ENCODE data around the gene IL17C.
"Not testable (repeated sequence)": the region's sequence is repeated elsewhere in the genome, so short reads cannot be mapped to it uniquely, and the experiment has no call there.

IL17C gene

DNA sequence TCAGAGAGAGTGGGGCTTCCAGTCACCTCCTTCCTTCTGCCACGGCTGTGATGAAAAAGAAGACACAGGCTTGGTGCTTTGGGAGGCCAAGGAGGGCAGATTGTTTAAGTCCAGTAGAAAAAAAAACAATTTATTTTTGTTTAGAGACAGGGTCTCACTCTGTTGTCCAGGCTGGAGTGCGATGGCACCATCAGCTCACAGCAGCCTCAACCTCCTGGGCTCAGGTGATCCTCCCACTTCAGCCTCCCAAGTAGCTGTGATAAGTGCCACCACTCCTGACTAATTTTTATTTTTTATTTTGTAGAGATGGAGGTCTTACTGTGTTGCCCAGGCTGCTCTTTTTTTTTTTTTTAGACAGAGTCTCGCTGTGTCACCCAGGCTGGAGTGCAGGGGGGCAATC, 27.2 kb downstream of the IL17C start:
- H3K9ac ChIP-seq (ENCODE audit: low read depth, low read length), result no peak overlapping the region
- H3K27ac ChIP-seq (ENCODE audit: low read depth, low read length), result no peak overlapping the region
- no peaks in the 10 kb centered on the region for H3K27me3 ChIP-seq (ENCODE audit: control insufficient read depth, insufficient read depth, low read length)
- peaks cover 4% of the 10 kb centered on the region; the same call in 1 of the 2 replicates for H3K4me1 ChIP-seq (ENCODE audit: control insufficient read depth, insufficient read depth, low read length)
- no peaks in the 10 kb centered on the region for H3K9me3 ChIP-seq (ENCODE audit: control insufficient read depth, insufficient read depth, low read length)
- 0 out of 2 replicates have a peak, but pooled peaks cover 6% of the 10 kb centered on the region for H3K36me3 ChIP-seq (ENCODE audit: control insufficient read depth, insufficient read depth, low read length)
- no peak overlapping the region for H3K4me3 ChIP-seq (ENCODE audit: low read depth, low read length)

DNA sequence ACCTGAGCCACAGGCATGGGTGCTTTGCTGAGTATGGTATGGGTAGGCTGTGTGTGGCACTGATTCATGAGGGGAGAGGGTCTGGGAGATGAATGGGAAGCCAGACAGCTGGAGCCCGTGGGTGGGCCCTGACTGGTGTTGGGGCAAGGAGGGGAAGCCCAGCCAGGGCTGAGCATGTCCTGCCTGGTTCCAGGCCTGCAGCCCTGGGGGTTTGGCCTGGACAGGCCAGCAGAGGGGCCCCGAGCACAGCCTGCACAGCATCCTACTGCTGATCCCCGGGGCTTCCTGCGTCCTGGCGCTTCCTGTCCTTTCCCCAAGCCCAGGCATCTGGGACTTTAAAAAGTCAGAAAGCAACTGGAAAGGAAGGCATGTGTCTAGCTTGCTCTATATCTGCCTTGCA, 29.1 kb downstream of the IL17C start:
- H3K36me3 ChIP-seq (ENCODE audit: control insufficient read depth, insufficient read depth, low read length), result 0 out of 2 replicates have a peak, but pooled peaks cover 6% of the 10 kb centered on the region
- H3K9ac ChIP-seq (ENCODE audit: low read depth, low read length), result no peak overlapping the region
- H3K4me1 ChIP-seq (ENCODE audit: control insufficient read depth, insufficient read depth, low read length), result no peaks in the 10 kb centered on the region
- H3K9me3 ChIP-seq (ENCODE audit: control insufficient read depth, insufficient read depth, low read length), result no peaks in the 10 kb centered on the region
- H3K27ac ChIP-seq (ENCODE audit: low read depth, low read length), result peak overlapping the region; percentile 12
- no peak overlapping the region for H3K4me3 ChIP-seq (ENCODE audit: low read depth, low read length)
- H3K27me3 ChIP-seq (ENCODE audit: control insufficient read depth, insufficient read depth, low read length), result no peaks in the 10 kb centered on the region

DNA sequence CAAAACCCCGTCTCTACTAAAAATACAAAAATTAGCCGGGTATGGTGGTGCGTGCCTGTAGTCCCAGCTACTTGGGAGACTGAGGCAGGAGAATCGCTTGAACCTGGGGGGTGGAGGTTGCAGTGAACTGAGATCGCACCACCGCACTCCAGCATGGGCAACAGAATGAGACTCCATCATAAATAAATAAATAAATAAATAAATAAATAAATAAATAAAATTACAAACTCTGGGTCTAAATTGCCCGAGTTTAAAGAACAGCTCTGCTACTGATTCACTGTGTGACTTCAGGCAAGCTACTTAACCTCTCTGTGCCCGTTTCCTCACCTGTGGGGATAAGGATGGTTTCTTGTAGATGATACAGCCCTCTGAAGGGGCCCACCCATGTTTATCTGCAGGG, 31.1 kb downstream of the IL17C start:
- H3K27me3 ChIP-seq (ENCODE audit: control insufficient read depth, insufficient read depth, low read length), result not testable (repeated sequence)

DNA sequence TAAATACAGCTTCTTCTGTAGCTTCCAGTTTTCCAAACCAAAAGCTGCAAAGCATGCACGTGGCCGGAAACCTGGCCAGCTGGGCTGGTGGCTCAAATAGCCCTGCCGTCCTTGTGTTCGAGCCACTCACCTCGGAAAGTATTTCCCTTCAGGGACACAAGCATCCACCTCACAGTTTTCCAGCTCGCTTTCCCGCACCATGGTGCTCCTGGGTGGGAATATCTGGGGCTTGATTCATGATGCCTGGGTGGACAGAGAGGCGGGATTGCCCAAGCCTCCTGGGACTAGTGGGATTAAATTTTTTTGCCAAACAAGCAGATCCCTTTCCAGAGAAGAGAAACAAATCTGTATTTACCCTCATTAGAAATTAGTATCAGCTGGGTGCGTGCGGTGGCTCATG, 31.6 kb downstream of the IL17C start:
- H3K4me1 ChIP-seq (ENCODE audit: control insufficient read depth, insufficient read depth, low read length), result no peaks in the 10 kb centered on the region
- no peak overlapping the region for H3K4me3 ChIP-seq (ENCODE audit: low read depth, low read length)
- no peaks in the 10 kb centered on the region for H3K27me3 ChIP-seq (ENCODE audit: control insufficient read depth, insufficient read depth, low read length)
- no peaks in the 10 kb centered on the region for H3K9me3 ChIP-seq (ENCODE audit: control insufficient read depth, insufficient read depth, low read length)
- 0 out of 2 replicates have a peak, but pooled peaks cover 6% of the 10 kb centered on the region for H3K36me3 ChIP-seq (ENCODE audit: control insufficient read depth, insufficient read depth, low read length)
- no peak overlapping the region for H3K27ac ChIP-seq (ENCODE audit: low read depth, low read length)
- no peak overlapping the region for H3K9ac ChIP-seq (ENCODE audit: low read depth, low read length)

More for the DNA sequence above, 31.1 kb downstream of the IL17C start:
- H3K9me3 ChIP-seq (ENCODE audit: control insufficient read depth, insufficient read depth, low read length); H3K27ac ChIP-seq (ENCODE audit: low read depth, low read length); H3K36me3 ChIP-seq (ENCODE audit: control insufficient read depth, insufficient read depth, low read length); H3K4me1 ChIP-seq (ENCODE audit: control insufficient read depth, insufficient read depth, low read length); H3K9ac ChIP-seq (ENCODE audit: low read depth, low read length); H3K4me3 ChIP-seq (ENCODE audit: low read depth, low read length): not testable (repeated sequence)

DNA sequence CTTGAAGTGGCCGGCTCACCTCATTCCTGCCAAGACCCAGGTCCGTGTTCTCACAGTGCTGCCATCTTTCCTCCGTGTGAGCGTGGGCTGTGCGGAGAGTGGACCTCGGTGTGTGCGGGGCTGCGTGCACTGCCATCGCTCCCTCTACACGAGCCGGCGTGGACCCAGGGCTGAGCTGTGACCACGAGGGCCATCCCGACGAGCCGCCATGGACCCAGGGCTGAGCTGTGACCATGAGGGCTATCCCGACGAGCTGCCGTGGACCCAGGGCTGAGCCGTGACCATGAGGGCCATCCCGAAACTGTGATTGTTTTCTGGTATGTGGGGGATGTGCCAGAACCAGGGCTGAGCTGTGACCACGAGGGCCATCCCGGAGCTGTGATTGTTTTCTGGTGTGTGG, 33.4 kb downstream of the IL17C start:
- no peaks in the 10 kb centered on the region for H3K9me3 ChIP-seq (ENCODE audit: control insufficient read depth, insufficient read depth, low read length)
- H3K27ac ChIP-seq (ENCODE audit: low read depth, low read length), result no peak overlapping the region
- no peak overlapping the region for H3K9ac ChIP-seq (ENCODE audit: low read depth, low read length)
- no peaks in the 10 kb centered on the region for H3K36me3 ChIP-seq (ENCODE audit: control insufficient read depth, insufficient read depth, low read length)
- no peaks in the 10 kb centered on the region for H3K27me3 ChIP-seq (ENCODE audit: control insufficient read depth, insufficient read depth, low read length)
- no peak overlapping the region for H3K4me3 ChIP-seq (ENCODE audit: low read depth, low read length)
- no peaks in the 10 kb centered on the region for H3K4me1 ChIP-seq (ENCODE audit: control insufficient read depth, insufficient read depth, low read length)

DNA sequence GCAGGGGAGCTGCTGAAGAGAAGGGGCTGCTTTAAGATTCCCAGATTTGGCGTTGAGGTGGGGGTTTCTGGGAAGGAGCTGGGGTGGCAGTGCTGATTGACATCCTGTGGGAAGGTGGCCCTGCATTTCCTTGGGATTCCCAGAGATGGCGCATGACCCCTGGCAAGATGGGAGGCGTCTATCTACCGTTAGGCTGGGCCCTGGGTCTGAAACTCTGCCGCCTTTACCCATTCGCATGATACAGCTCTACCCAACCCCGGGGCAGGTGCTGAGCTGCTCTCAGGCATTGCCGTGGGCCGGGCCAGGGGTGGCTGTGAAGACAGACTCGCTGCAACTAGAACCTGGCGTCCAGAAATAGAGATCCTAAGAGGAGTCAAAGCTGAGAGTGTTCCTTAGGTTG, 34.4 kb downstream of the IL17C start:
- Histone ChIP-seq H3K4me1 (ENCODE audit: control insufficient read depth, insufficient read depth, low read length) (no peaks in the 10 kb centered on the region), H3K9me3 (ENCODE audit: control insufficient read depth, insufficient read depth, low read length) (no peaks in the 10 kb centered on the region), H3K36me3 (ENCODE audit: control insufficient read depth, insufficient read depth, low read length) (no peaks in the 10 kb centered on the region)

DNA sequence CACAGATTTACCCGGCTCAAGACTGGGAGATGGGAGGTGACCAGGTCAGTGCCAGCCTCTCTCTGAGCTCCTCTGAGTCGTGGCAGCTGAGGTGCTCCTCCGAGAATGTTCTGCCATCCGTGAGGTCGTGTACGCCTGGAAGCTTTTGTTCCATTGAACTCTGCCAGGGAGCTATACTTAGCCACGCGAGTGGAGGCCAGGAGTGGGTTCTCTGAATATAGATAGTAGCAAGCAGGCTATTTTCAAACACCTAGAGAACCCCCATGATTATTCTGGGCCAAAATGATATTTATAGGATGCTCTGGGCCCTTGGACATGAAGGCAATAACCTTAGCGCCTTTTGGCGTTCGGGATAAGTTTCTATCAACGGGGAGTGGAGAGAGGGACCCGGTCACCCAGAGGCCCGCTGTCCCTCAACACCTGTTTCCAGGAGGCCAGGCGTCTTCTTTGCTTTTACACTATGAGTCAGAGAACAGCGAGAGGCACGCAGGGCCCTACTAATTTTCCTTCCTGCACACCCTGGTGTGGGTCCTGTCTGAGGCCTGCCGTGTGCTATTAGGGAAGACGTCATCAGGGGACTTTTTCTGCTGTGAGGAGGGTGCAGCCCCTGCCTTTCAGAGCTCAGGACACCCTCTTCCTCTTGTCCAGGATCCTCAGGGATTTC, 35.5 kb downstream of the IL17C start:
- no peaks in the 10 kb centered on the region for H3K4me1 ChIP-seq (ENCODE audit: control insufficient read depth, insufficient read depth, low read length)
- no peak overlapping the region for H3K4me3 ChIP-seq (ENCODE audit: low read depth, low read length)
- no peaks in the 10 kb centered on the region for H3K9me3 ChIP-seq (ENCODE audit: control insufficient read depth, insufficient read depth, low read length)
- no peak overlapping the region for H3K27ac ChIP-seq (ENCODE audit: low read depth, low read length)
- H3K27me3 ChIP-seq (ENCODE audit: control insufficient read depth, insufficient read depth, low read length), result no peaks in the 10 kb centered on the region
- no peak overlapping the region for H3K9ac ChIP-seq (ENCODE audit: low read depth, low read length)
- no peaks in the 10 kb centered on the region for H3K36me3 ChIP-seq (ENCODE audit: control insufficient read depth, insufficient read depth, low read length)

More for the DNA sequence above, 34.4 kb downstream of the IL17C start:
- no peaks in the 10 kb centered on the region for H3K27me3 ChIP-seq (ENCODE audit: control insufficient read depth, insufficient read depth, low read length)
- H3K27ac ChIP-seq (ENCODE audit: low read depth, low read length), result no peak overlapping the region
- no peak overlapping the region for H3K4me3 ChIP-seq (ENCODE audit: low read depth, low read length)
- H3K9ac ChIP-seq (ENCODE audit: low read depth, low read length), result no peak overlapping the region

DNA sequence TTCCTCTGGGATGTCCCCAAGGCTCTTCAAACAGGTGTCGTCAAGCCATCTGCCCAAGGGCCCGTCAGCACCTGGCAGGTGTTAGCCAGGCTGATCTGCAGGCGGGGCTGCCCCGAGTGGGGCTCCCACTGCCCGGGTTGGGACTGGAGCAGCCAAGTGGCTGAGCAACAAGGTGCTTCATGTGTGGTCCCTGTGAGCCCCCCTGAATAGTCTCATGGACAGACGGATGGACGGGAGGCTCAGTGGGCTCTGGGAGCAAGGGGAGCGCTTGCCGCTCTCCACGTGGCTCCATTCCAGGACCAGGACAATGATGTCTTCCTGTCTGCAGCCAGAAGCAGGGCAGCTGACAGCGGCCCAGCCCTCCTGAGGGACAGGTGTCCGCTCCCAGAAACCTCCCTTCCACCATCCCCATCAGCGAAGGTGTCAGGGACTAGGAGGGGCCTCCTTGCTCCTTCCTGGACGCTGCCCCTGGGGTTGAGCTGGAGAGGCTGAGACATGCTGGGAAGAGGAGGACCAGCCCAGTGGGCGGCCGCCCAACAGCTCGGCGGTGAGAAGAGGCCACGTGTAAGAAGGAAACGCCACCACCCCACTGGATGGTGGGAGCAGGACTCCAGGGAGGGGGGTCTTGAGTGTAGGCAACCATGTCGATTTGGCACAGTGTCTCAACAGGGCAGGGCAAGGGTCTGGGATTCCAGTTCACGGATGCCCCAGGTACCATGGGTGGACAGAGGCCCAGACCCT, 38.3 kb downstream of the IL17C start:
- Histone ChIP-seq H3K36me3 (ENCODE audit: control insufficient read depth, insufficient read depth, low read length) (no peaks in the 10 kb centered on the region), H3K4me3 (ENCODE audit: low read depth, low read length) (no peak overlapping the region), H3K9ac (ENCODE audit: low read depth, low read length) (no peak overlapping the region), H3K27ac (ENCODE audit: low read depth, low read length) (no peak overlapping the region), H3K27me3 (ENCODE audit: control insufficient read depth, insufficient read depth, low read length) (no peaks in the 10 kb centered on the region), H3K4me1 (ENCODE audit: control insufficient read depth, insufficient read depth, low read length) (no peaks in the 10 kb centered on the region), H3K9me3 (ENCODE audit: control insufficient read depth, insufficient read depth, low read length) (no peaks in the 10 kb centered on the region)

DNA sequence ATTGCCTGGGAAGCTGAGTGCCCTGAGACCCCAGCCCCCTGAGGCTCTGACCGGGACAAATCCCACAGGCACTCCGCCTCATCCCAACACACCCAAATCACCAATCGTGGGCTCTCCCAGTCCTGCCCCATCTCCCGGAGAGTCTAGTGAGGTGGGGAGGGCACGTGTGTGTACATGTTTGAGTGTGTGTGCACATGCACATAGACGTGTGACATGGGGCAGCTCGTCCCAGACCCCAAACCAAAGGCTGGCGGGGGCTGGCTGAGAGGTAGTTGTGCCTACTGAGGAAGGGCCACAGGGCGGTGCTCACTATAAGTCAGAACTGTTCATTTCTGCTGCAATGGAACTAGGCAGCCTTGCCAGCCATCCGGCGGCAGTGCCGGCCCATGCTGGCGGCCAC, 39.3 kb downstream of the IL17C start:
- Histone ChIP-seq H3K27me3 (ENCODE audit: control insufficient read depth, insufficient read depth, low read length) (no peaks in the 10 kb centered on the region), H3K27ac (ENCODE audit: low read depth, low read length) (no peak overlapping the region), H3K9me3 (ENCODE audit: control insufficient read depth, insufficient read depth, low read length) (no peaks in the 10 kb centered on the region), H3K36me3 (ENCODE audit: control insufficient read depth, insufficient read depth, low read length) (no peaks in the 10 kb centered on the region), H3K4me1 (ENCODE audit: control insufficient read depth, insufficient read depth, low read length) (no peaks in the 10 kb centered on the region), H3K9ac (ENCODE audit: low read depth, low read length) (no peak overlapping the region), H3K4me3 (ENCODE audit: low read depth, low read length) (no peak overlapping the region)

DNA sequence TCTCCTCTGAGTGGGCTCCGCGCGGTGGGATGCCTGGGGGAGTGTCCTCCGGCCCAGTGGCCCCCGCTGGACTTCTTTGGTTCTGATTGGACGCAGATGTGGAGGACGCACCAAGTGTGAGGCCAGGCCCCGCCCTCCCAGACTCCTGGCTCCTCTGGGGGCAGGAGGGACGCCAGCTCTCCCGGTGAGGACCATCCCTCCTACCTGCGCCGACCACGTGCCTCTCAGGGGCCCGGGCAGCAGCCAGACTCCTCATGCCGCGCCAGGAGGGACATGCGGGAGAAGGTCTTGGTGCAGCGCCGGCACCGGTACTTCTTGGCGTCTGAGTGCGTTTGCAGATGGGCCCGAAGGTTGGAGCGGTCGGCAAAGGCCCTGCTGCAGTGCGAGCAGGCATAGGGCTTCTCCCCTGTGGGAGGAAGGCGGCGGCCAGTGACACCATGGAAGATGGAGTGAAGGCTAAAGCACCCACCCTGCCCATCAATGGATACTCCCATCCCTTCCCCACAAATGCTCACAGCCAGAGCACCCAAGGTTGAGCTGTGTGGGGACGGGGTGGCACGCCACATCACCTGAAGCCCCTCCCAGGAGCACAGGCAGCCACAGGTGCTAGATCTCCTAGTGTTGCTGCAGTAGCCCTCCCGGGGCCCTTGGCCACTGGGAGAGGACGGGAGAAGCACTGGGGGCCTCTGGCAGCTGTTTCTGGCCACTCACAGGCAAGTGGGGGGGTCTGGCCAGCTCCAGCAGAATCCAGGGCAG, 40.0 kb downstream of the IL17C start:
- Histone ChIP-seq H3K9ac (ENCODE audit: low read depth, low read length) (no peak overlapping the region), H3K36me3 (ENCODE audit: control insufficient read depth, insufficient read depth, low read length) (no peaks in the 10 kb centered on the region), H3K4me3 (ENCODE audit: low read depth, low read length) (no peak overlapping the region)

More for the DNA sequence above, 40.0 kb downstream of the IL17C start:
- H3K4me1 ChIP-seq (ENCODE audit: control insufficient read depth, insufficient read depth, low read length), result no peaks in the 10 kb centered on the region
- no peak overlapping the region for H3K27ac ChIP-seq (ENCODE audit: low read depth, low read length)
- no peaks in the 10 kb centered on the region for H3K9me3 ChIP-seq (ENCODE audit: control insufficient read depth, insufficient read depth, low read length)
- no peaks in the 10 kb centered on the region for H3K27me3 ChIP-seq (ENCODE audit: control insufficient read depth, insufficient read depth, low read length)

Data from HUES48 (cell line).